HCT116 (cell line): Measurements from ENCODE around the gene SLC26A9. TPM values are rescaled to one million over a fixed set of nuclear protein-coding genes. Genes with fewer than 3 reads are reported as not detected.

Experiments used
- ATAC-seq: fragments of 200-7000 bp; cut with Tn5 transposase; 2 replicates; pipeline ENCODE4 v1.9.1; 2020; ENCODE audit warnings: mild to moderate bottlenecking, moderate library complexity
- BruUV-seq: library from RNA; stranded (reverse); fragments of 400-500 nt; replicated peaks from 2 replicates; lab custom pipeline; 2021; lab: Mats Ljungman, UMichigan
- CTCF ChIA-PET: fragments of 300-600 bp; sonication (Branson Sonifier 250); formaldehyde crosslinking; loops from one replicate; lab custom pipeline; 2021; ENCODE audit warnings: antibody characterized with exemption; lab: Charles Lee
- POLR2A ChIA-PET: fragments of 300-600, 350-600 bp; sonication (Branson Sonifier 250); formaldehyde crosslinking; loops from one replicate; lab custom pipeline; 2021; ENCODE audit warnings: antibody characterized with exemption; lab: Charles Lee
- RAD21 ChIA-PET, 2 experiments: fragments of 300-600 bp; sonication (Branson Sonifier 250); formaldehyde crosslinking; loops; one replicate each; lab custom pipeline; 2023; ENCODE audit warnings: low total read pairs in 2 of 2; ENCODE audit not compliant: uncharacterized antibody in 2 of 2, unreplicated experiment in 2 of 2, low non-redundant PET in 1 of 2; lab: Charles Lee
- DNase-seq: peaks from one replicate; pipeline ENCODE4 v3.0.0-alpha.2; 2010; ENCODE audit warnings: low read depth, low spot score
- H2AFZ ChIP-seq: fragments of 200-600 bp; shearing (Covaris generic), sonication (generic); 2 replicates; pipeline ENCODE4 v1.6.1; 2017; ENCODE audit warnings: low read depth, mixed run types, mixed read lengths, antibody characterized with exemption, low read length; ENCODE audit not compliant: poor library complexity, severe bottlenecking
- H3K27ac ChIP-seq: 2 replicates; pipeline ENCODE4 v1.5.1; 2012; ENCODE audit warnings: low read depth, low read length
- H3K27me3 ChIP-seq: fragments of 200-600 bp; sonication (generic); 2 replicates; pipeline ENCODE4 v1.6.1; 2016; ENCODE audit warnings: mixed run types, low read length, mixed read lengths; ENCODE audit not compliant: insufficient read depth
- H3K36me3 ChIP-seq, 2 experiments: fragments of 200-500 bp in 1 of 2; fragments of 200-600 bp in 1 of 2; sonication (Bioruptor generic) in 1 of 2; sonication (generic) in 1 of 2; 2 replicates each; pipeline versions ENCODE4 v1.5.1 to v1.6.1; 2014 to 2016; ENCODE audit warnings: low read length in 2 of 2, inconsistent platforms in 1 of 2, mixed read lengths in 1 of 2, mixed run types in 1 of 2; ENCODE audit not compliant: insufficient read depth in 2 of 2, control insufficient read depth in 1 of 2
- H3K4me1 ChIP-seq, 2 experiments: fragments of 200-600 bp in 1 of 2; sonication (generic) in 1 of 2; 2 replicates each; pipeline versions ENCODE4 v1.5.1 to v1.6.1; 2012 to 2017; ENCODE audit warnings: low read length in 2 of 2, inconsistent platforms in 1 of 2, mild to moderate bottlenecking in 1 of 2, mixed read lengths in 1 of 2, mixed run types in 1 of 2, moderate library complexity in 1 of 2; ENCODE audit not compliant: insufficient read depth in 2 of 2, control insufficient read depth in 1 of 2
- H3K4me2 ChIP-seq: fragments of 200-600 bp; sonication (generic); 2 replicates; pipeline ENCODE4 v1.6.1; 2017; ENCODE audit warnings: mixed run types, low read length, mixed read lengths
- H3K4me3 ChIP-seq, 2 experiments: fragments of 200-600 bp in 1 of 2; sonication (generic) in 1 of 2; replicated peaks in 1 of 2; 2 replicates each; pipeline ENCODE4 v1.5.1; 2011 to 2016; ENCODE audit warnings: low read length in 2 of 2, control low read depth in 1 of 2, low read depth in 1 of 2, mild to moderate bottlenecking in 1 of 2, mixed read lengths in 1 of 2, mixed run types in 1 of 2
- H3K79me2 ChIP-seq: fragments of 200-600 bp; sonication (generic); 2 replicates; pipeline ENCODE4 v1.6.1; 2017; ENCODE audit warnings: mild to moderate bottlenecking, mixed run types, low read length, moderate library complexity, mixed read lengths; ENCODE audit not compliant: insufficient read depth
- H3K9ac ChIP-seq: fragments of 200-600 bp; sonication (generic); 2 replicates; pipeline ENCODE4 v1.6.1; 2016; ENCODE audit warnings: low read length, mixed read lengths
- H3K9me2 ChIP-seq: fragments of 200-600 bp; sonication (generic), shearing (Covaris generic); 2 replicates; pipeline ENCODE4 v1.6.1; 2017; ENCODE audit warnings: mixed run types, mild to moderate bottlenecking, moderate library complexity; ENCODE audit not compliant: insufficient read depth
- H3K9me3 ChIP-seq, 2 experiments: fragments of 200-500 bp in 1 of 2; fragments of 200-600 bp in 1 of 2; sonication (Bioruptor generic) in 1 of 2; sonication (generic) in 1 of 2; 2 replicates each; pipeline ENCODE4 v1.6.1; 2014 to 2017; ENCODE audit warnings: low read length in 2 of 2, mixed read lengths in 2 of 2, inconsistent platforms in 1 of 2, low read depth in 1 of 2, mild to moderate bottlenecking in 1 of 2, mixed run types in 1 of 2, moderate library complexity in 1 of 2; ENCODE audit not compliant: control insufficient read depth in 1 of 2, insufficient read depth in 1 of 2
- H4K20me1 ChIP-seq: fragments of 200-600 bp; sonication (generic), shearing (Covaris generic); 2 replicates; pipeline ENCODE4 v1.6.1; 2017; ENCODE audit warnings: mixed run types, mild to moderate bottlenecking, moderate library complexity; ENCODE audit not compliant: insufficient read depth
- CBX3 ChIP-seq: IDR thresholded peaks from 2 replicates; pipeline ENCODE4 v1.6.1; 2012; ENCODE audit warnings: low read depth
- CEBPB ChIP-seq: IDR thresholded peaks from 2 replicates; pipeline ENCODE4 v1.6.1; 2012; ENCODE audit warnings: low read depth
- ELF1 ChIP-seq: IDR thresholded peaks from 2 replicates; pipeline ENCODE4 v1.6.1; 2012; ENCODE audit warnings: low read depth, borderline replicate concordance
- EZH2phosphoT487 ChIP-seq: fragments of 200-600 bp; IDR thresholded peaks from 2 replicates; pipeline ENCODE4 v1.6.1; 2018; ENCODE audit warnings: antibody characterized with exemption, borderline replicate concordance
- POLR2AphosphoS5 ChIP-seq: IDR thresholded peaks from 2 replicates; pipeline ENCODE4 v1.6.1; 2011; ENCODE audit warnings: mild to moderate bottlenecking, low read depth, low read length, moderate library complexity
- SRF ChIP-seq: IDR thresholded peaks from 2 replicates; pipeline ENCODE4 v1.6.1; 2012; ENCODE audit warnings: low read depth
- intact Hi-C: fragments of 100-400 bp; cut with micrococcal nuclease; formaldehyde crosslinking; loops from 2 replicates; pipeline ENCODE4 v1.10.0; 2022
- total RNA-seq: library from RNA; stranded (reverse); gene quantifications from one replicate; pipeline ENCODE4 v1.2.1, GENCODE V29; 2021; ENCODE audit not compliant: unreplicated experiment
- TF ChIP-seq, protein P1 (sequence below): IDR thresholded peaks from 2 replicates; pipeline ENCODE4 v1.6.1; 2012; ENCODE audit warnings: low read depth

Gene SLC26A9
- total RNA-seq, 1 experiment from 2014 or later: not detected

- H2AFZ ChIP-seq: no peak overlapping the region
- no peak overlapping the region for H3K9ac ChIP-seq
- H3K4me1 ChIP-seq: peaks cover 9 to 20% of the 10 kb centered on the region in 2 experiments
- no peaks in the 10 kb centered on the region for H4K20me1 ChIP-seq
- TF ChIP-seq CEBPB: no peak
- TF ChIP-seq SRF: no peak
- no peak for TF ChIP-seq POLR2AphosphoS5
- TF ChIP-seq EZH2phosphoT487: no peak
- TF ChIP-seq CBX3: no peak
- TF ChIP-seq, protein P1, sequence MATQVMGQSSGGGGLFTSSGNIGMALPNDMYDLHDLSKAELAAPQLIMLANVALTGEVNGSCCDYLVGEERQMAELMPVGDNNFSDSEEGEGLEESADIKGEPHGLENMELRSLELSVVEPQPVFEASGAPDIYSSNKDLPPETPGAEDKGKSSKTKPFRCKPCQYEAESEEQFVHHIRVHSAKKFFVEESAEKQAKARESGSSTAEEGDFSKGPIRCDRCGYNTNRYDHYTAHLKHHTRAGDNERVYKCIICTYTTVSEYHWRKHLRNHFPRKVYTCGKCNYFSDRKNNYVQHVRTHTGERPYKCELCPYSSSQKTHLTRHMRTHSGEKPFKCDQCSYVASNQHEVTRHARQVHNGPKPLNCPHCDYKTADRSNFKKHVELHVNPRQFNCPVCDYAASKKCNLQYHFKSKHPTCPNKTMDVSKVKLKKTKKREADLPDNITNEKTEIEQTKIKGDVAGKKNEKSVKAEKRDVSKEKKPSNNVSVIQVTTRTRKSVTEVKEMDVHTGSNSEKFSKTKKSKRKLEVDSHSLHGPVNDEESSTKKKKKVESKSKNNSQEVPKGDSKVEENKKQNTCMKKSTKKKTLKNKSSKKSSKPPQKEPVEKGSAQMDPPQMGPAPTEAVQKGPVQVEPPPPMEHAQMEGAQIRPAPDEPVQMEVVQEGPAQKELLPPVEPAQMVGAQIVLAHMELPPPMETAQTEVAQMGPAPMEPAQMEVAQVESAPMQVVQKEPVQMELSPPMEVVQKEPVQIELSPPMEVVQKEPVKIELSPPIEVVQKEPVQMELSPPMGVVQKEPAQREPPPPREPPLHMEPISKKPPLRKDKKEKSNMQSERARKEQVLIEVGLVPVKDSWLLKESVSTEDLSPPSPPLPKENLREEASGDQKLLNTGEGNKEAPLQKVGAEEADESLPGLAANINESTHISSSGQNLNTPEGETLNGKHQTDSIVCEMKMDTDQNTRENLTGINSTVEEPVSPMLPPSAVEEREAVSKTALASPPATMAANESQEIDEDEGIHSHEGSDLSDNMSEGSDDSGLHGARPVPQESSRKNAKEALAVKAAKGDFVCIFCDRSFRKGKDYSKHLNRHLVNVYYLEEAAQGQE: no peak
- TF ChIP-seq ELF1: no peak
- ChIA-PET RAD21 (no interaction called here), CTCF (interaction anchor here (1.3 kb wide), 1 partner anchor 24 kb away, joined by 4 read pairs; no protein-coding TSS in a partner anchor), POLR2A (no interaction called here)
- H3K27ac ChIP-seq: no peak overlapping the region
- H3K27me3 ChIP-seq: peaks cover 44% of the 10 kb centered on the region
- no peak for ATAC-seq
- H3K79me2 ChIP-seq: no peaks in the 10 kb centered on the region
- H3K9me2 ChIP-seq: no peaks in the 10 kb centered on the region
- no TSS peak for BruUV-seq
- H3K4me3 ChIP-seq: no peak overlapping the region
- intact Hi-C loops: no loop called here
- no peaks in the 10 kb centered on the region for H3K9me3 ChIP-seq
- no peak overlapping the region for H3K4me2 ChIP-seq
- no peaks in the 10 kb centered on the region for H3K36me3 ChIP-seq
- DNase-seq: no peak
Measured at GRCh38 chr1:205942631-205943159, 561 bp downstream of the SLC26A9 start.
